ENCODE results near the gene SNX1. TPM values are rescaled to one million over a fixed set of nuclear protein-coding genes. Genes with fewer than 3 reads are reported as not detected.

The SNX1 gene
- total and polyA plus RNA-seq, 2 of the 8 experiments (the other 6 are each of a cell fraction or from before 2014, with no cell fraction given): 27.9 to 59.8 TPM

DNA sequence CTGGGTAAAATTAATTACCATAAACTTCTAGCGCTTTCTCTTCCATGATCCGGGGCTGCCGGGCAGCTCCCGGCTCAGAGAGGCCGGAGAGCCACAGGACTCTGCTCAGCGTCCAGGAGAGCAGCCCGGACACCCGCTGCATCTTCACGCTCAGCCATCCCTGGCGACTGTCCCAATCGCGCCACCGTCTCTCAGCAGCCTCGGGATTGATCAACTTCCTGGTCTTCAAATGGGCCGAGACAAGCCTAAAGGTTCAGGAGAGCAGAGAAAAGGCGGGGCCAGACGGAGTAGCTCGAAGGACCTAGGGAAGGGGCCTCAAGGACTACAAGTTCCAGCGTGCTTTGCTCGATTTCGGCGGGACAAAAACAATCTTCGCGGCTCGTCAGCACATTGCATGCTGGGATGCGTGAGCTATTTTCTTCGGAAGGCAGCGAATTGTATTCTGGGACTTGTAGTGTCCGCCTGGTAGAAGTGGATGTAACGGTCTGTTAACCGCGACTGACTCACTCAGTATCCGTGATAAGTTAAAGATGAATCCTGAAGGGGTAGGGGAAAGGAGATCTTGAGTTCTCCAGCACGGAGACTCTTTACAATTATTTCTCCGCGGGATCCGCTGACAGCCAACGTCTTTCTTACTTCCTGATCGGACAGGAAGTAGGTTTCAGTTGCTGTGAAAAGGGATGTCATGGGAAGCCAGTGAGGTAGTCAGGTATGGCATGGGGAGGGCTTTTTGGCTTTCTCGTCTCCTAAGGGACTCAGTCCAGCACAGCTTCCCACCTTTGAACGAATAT, 2.0 kb upstream of the SNX1 start, which contains the start of gene CIAO2A (continued):
- TF ChIP-seq, protein P1, sequence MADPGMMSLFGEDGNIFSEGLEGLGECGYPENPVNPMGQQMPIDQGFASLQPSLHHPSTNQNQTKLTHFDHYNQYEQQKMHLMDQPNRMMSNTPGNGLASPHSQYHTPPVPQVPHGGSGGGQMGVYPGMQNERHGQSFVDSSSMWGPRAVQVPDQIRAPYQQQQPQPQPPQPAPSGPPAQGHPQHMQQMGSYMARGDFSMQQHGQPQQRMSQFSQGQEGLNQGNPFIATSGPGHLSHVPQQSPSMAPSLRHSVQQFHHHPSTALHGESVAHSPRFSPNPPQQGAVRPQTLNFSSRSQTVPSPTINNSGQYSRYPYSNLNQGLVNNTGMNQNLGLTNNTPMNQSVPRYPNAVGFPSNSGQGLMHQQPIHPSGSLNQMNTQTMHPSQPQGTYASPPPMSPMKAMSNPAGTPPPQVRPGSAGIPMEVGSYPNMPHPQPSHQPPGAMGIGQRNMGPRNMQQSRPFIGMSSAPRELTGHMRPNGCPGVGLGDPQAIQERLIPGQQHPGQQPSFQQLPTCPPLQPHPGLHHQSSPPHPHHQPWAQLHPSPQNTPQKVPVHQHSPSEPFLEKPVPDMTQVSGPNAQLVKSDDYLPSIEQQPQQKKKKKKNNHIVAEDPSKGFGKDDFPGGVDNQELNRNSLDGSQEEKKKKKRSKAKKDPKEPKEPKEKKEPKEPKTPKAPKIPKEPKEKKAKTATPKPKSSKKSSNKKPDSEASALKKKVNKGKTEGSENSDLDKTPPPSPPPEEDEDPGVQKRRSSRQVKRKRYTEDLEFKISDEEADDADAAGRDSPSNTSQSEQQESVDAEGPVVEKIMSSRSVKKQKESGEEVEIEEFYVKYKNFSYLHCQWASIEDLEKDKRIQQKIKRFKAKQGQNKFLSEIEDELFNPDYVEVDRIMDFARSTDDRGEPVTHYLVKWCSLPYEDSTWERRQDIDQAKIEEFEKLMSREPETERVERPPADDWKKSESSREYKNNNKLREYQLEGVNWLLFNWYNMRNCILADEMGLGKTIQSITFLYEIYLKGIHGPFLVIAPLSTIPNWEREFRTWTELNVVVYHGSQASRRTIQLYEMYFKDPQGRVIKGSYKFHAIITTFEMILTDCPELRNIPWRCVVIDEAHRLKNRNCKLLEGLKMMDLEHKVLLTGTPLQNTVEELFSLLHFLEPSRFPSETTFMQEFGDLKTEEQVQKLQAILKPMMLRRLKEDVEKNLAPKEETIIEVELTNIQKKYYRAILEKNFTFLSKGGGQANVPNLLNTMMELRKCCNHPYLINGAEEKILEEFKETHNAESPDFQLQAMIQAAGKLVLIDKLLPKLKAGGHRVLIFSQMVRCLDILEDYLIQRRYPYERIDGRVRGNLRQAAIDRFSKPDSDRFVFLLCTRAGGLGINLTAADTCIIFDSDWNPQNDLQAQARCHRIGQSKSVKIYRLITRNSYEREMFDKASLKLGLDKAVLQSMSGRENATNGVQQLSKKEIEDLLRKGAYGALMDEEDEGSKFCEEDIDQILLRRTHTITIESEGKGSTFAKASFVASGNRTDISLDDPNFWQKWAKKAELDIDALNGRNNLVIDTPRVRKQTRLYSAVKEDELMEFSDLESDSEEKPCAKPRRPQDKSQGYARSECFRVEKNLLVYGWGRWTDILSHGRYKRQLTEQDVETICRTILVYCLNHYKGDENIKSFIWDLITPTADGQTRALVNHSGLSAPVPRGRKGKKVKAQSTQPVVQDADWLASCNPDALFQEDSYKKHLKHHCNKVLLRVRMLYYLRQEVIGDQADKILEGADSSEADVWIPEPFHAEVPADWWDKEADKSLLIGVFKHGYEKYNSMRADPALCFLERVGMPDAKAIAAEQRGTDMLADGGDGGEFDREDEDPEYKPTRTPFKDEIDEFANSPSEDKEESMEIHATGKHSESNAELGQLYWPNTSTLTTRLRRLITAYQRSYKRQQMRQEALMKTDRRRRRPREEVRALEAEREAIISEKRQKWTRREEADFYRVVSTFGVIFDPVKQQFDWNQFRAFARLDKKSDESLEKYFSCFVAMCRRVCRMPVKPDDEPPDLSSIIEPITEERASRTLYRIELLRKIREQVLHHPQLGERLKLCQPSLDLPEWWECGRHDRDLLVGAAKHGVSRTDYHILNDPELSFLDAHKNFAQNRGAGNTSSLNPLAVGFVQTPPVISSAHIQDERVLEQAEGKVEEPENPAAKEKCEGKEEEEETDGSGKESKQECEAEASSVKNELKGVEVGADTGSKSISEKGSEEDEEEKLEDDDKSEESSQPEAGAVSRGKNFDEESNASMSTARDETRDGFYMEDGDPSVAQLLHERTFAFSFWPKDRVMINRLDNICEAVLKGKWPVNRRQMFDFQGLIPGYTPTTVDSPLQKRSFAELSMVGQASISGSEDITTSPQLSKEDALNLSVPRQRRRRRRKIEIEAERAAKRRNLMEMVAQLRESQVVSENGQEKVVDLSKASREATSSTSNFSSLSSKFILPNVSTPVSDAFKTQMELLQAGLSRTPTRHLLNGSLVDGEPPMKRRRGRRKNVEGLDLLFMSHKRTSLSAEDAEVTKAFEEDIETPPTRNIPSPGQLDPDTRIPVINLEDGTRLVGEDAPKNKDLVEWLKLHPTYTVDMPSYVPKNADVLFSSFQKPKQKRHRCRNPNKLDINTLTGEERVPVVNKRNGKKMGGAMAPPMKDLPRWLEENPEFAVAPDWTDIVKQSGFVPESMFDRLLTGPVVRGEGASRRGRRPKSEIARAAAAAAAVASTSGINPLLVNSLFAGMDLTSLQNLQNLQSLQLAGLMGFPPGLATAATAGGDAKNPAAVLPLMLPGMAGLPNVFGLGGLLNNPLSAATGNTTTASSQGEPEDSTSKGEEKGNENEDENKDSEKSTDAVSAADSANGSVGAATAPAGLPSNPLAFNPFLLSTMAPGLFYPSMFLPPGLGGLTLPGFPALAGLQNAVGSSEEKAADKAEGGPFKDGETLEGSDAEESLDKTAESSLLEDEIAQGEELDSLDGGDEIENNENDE (IDR thresholded peaks at IDR 0.05; ENCODE audit: insufficient replicate concordance, low read length): no peak
- TF ChIP-seq FOSL1 (IDR thresholded peaks at IDR 0.05; ENCODE audit: insufficient read depth, low read depth, low read length) (no peak), CHD1 (IDR thresholded peaks at IDR 0.05; ENCODE audit: low read depth, low read length) (no peak), KDM5A (IDR thresholded peaks at IDR 0.05; ENCODE audit: low read length) (no peak), HDAC6 (IDR thresholded peaks at IDR 0.05; ENCODE audit: low read depth, low read length) (no peak), CTCF (IDR thresholded peaks at IDR 0.05; ENCODE audit: control extremely low read depth in 1 of 3, insufficient read depth in 1 of 3, low read depth in 1 of 3, low read length in 3 of 3) (no peak), GTF2F1 (IDR thresholded peaks at IDR 0.05; ENCODE audit: borderline replicate concordance, low read depth, low read length) (no peak)

All from H1 (cell line).